SK-MEL-5 (cell line): ENCODE data around the gene ENTREP3. TPM values are rescaled to one million over a fixed set of nuclear protein-coding genes. Genes with fewer than 3 reads are reported as not detected.
A peak's percentile ranks its signal among the peaks of the same experiment; 100 is the strongest.
"Not testable (repeated sequence)": the region's sequence is repeated elsewhere in the genome, so short reads cannot be mapped to it uniquely, and the experiment has no call there.

Experiments
- DNase-seq: peaks from one replicate; pipeline ENCODE4 v3.0.0-alpha.2; 2016; ENCODE audit warnings: low read depth, low spot score
- in situ Hi-C: cut with HindIII; loops from 2 replicates; pipeline ENCODE4 v1.10.0; 2016; ENCODE audit warnings: low sequenced_read_pairs, high pct_unique_total_duplicates, low pct_unique_long_range_greater_than_20kb
- total RNA-seq: library from RNA; depleted of rRNA; stranded (reverse); fragments of >200 nt; shearing (Covaris generic); gene quantifications from 2 replicates; pipeline ENCODE4 v1.2.3, GENCODE V29; 2014

The ENTREP3 gene
- total RNA-seq, 1 experiment from 2014 or later, result 7.9 TPM

DNA sequence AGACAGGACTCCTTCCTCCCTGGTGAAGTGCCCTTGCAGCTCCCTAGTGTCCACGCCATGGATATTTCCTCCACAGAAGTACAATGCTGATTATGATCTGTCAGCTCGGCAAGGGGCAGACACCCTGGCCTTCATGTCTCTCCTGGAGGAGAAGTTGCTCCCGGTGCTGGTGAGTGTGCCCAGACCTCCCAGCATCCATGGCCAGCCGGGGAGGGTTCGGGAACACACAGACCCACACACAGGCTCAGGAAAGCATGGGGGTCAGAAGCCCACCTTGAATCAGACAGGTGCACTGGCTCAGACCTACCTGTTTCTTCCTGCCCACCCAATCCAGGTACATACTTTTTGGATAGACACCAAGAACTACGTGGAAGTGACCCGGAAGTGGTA lies 43.2 kb downstream of the ENTREP3 start:
- in situ Hi-C loops, DNase-seq: not testable (repeated sequence)

DNA sequence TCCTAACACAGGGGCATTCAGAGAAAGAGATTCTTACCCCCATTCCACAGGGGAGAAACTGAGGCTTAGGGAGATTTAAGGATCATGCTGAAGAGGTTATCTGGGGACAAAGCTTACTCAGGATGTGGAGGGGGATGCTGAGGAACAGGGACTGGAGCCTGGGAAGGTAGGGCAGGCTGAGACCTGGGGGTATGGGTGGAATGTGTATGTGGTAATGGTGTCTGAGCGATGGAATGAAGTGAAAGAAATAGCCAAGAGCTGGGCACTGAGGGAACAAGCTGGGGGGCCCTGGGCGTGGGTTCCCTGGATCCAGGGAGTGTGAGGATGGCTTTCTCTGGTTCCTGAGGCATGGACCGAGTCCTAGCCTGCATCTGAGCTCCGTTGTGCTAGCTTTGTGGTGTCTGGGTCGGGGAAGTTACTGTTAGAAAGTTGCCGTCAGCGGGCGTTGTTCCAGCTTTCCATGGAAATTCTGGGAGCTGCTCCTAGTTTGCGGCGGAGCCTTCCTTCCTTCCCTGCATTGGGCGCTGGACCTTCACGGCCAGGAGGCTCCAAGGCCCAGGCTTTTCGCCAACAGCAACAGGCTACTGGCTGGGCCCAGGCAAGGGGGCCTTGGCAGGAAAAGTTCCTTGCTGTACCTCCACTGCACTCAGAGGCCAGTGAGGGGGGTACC lies 43.8 kb downstream of the ENTREP3 start:
- DNase-seq, in situ Hi-C loops: not testable (repeated sequence)

DNA sequence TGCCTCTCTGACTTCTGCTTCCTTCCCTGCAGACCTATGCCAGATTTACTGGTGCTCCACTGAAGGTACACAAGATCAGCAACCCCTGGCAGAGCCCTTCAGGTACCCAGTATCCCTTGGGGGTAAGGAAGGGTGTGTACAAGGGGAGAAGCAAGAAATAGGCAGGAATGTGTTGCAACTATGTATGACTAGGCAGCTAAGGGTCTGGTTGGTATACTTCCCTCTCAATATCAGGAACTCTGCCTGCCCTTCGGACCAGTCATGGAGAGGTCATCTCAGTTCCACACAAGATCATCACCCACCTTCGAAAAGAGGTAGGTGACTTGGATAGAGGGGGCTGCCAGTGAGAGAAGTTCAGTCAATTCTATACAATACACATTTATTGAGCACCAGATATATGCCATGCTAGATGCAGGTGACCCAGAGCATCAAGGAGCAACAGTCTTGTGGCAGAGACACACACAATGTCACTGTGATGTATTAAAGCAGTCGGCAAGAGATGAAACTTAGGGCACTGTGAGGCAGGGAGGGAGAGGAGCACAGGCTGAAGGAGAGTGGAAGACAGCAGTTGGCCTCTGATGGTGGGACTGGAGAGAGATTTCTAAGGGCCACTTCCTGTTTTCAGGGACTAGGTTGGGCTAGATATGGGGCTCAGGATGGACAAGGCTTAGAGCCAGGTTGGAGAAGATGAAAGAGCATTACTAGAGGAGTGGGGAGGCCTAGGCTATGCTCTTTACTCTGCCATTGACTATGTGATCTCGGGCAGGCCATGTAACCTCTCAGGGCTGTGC lies 44.8 kb downstream of the ENTREP3 start:
- in situ Hi-C loops, result no loop called here
- DNase-seq, result no peak

- in situ Hi-C loops, result no loop called here
- DNase-seq, result no peak
Measured at GRCh38 chr1:155209312-155209721, 46.0 kb downstream of the ENTREP3 start.

GRCh38 chr1:155208541-155209311 lies 46.6 kb downstream of the ENTREP3 start, which contains the start of gene MTX1:
MTX1 (plus strand) TSS chr1:155208695; CDS start chr1:155208805, 110 bp downstream.
- in situ Hi-C loops, result no loop called here
- DNase-seq, result peak; percentile 87

GRCh38 chr1:155207806-155208540 lies 47.3 kb downstream of the ENTREP3 start, which contains the start of gene THBS3:
THBS3 (minus strand) TSS chr1:155207897; CDS start chr1:155207876, 21 bp downstream.
- no peak for DNase-seq
- in situ Hi-C loops, result no loop called here

- DNase-seq, result peak; percentile 91
- in situ Hi-C loops, result no loop called here
Measured at GRCh38 chr1:155206891-155207805, 48.1 kb downstream of the ENTREP3 start.

GRCh38 chr1:155205969-155206593 lies 49.2 kb downstream of the ENTREP3 start:
- in situ Hi-C loops, result no loop called here
- no peak for DNase-seq

DNA sequence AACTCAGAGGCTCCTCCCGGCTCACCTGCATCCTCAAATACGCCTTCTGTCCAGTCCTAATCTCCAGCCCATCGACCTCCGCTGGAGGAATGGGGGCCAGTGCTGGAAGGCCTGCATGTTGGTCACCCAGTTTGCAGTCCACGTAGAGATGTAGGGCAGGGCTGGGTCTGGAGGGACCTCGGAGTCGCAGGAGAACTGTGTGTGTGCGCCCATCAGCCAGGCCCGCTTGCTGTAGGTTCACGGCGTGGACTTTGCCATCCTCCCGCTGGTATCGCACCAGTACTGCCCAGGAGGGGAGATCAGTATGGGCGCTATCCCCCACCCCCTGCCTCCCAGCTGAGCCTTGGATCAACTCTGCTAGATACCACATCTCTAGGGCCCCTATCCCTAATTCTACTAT lies 50.2 kb downstream of the ENTREP3 start:
- no peak for DNase-seq
- in situ Hi-C loops, result no loop called here

DNA sequence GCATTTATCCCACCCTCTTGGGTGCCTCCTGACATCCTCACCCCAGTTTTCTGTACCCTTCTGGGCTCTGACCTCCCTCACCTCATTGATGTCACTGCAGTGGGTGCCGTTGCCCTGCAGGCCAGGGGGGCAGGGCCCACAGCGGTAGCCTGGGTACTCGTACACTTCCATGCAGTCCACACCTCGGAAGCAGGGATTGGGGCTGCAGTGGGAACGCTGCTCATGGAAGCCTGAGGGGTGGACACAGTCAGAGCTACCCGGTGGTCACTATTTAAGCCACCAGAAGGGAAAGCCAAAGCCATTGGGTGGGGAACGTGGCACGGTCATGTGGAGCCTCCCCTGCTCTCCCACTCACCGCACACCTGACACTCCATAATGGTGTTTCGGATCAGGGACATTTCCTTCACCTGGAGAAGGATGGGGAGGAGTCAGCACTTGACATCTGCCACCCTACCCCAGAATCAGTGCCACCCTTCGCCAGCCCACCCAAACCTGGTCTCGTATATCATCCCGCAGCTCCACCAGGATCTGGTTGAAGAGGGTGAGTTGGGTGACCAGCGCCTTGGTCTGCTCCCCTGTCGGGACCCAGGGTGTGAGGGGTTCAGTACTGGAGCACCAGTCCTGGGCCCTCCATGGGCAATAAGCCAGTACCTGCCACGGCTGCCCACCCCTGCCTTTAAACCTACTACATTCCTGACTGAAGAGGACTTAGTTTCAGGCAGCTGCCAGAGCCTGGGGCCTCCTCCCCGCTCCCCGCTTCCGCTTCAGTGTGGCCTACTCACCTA lies 52.4 kb downstream of the ENTREP3 start:
- in situ Hi-C loops, result no loop called here

GRCh38 chr1:155202198-155202597 lies 53.1 kb downstream of the ENTREP3 start:
- DNase-seq, result no peak
- in situ Hi-C loops, result no loop called here

More for the DNA sequence above, 52.4 kb downstream of the ENTREP3 start:
- DNase-seq, result no peak

- DNase-seq, result no peak
- in situ Hi-C loops, result no loop called here
Measured at GRCh38 chr1:155200920-155201319, 54.4 kb downstream of the ENTREP3 start.

DNA sequence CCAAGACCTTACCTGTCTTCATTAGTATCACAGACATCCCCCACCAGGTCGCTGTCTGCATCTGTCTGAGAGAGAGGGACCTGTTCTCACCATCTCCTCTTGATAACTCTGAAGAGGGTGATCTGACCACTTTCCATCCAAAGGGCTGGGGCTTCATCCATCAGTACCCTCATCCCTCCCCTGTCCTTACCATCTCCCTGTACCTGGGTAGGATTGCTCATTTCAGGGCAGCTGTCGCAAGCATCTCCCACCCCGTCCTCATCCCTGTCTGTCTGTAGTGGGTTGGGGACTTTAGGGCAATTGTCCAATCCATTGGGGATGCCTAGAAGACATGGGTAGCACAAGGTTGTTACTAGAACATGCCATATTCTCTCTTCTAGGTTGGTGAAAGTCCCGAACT lies 55.5 kb downstream of the ENTREP3 start:
- in situ Hi-C loops, result no loop called here
- DNase-seq, result no peak

DNA sequence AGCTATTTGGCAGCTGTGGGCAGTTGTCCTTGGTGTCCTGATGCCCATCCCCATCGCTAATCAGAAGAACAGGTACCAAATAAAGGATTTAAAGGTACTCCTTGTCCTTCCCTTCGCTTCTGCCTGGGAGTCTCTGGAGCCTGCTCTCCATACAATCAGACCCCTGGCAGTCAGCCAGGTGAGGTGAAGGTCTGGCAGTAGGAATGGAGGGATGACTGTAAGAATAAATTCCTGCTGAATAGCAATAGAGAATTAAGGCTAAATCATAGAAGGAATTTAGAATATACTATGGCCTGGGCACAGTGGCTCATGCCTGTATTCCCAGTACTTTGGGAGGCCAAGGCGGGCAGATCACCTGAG lies 56.8 kb downstream of the ENTREP3 start:
- in situ Hi-C loops, result no loop called here

GRCh38 chr1:155197901-155198546 lies 57.3 kb downstream of the ENTREP3 start:
- no peak for DNase-seq
- in situ Hi-C loops, result no loop called here

More for the DNA sequence above, 56.8 kb downstream of the ENTREP3 start:
- DNase-seq, result no peak
